Osteoblast (primary cell): Measurements from ENCODE around the gene LAMA4. TPM values are rescaled to one million over a fixed set of nuclear protein-coding genes. Genes with fewer than 3 reads are reported as not detected.

Experiments
- DNase-seq: peaks from one replicate; pipeline ENCODE4 v3.0.0; 2011; ENCODE audit warnings: low spot score, mixed read lengths; ENCODE audit not compliant: insufficient read length; ENCODE audit errors: missing footprints
- H2AFZ ChIP-seq: 2 replicates; pipeline ENCODE4 v1.6.0; 2011; ENCODE audit warnings: mild to moderate bottlenecking, low read length
- H3K27ac ChIP-seq: 2 replicates; pipeline ENCODE4 v1.5.1; 2011; ENCODE audit warnings: mild to moderate bottlenecking, low read depth, low read length, moderate library complexity
- H3K27me3 ChIP-seq: 2 replicates; pipeline ENCODE4 v1.6.0; 2012; ENCODE audit warnings: mild to moderate bottlenecking, control low read depth, inconsistent platforms, low read length, moderate library complexity; ENCODE audit not compliant: insufficient read depth
- H3K36me3 ChIP-seq: 2 replicates; pipeline ENCODE4 v1.5.1; 2011; ENCODE audit warnings: mild to moderate bottlenecking, low read length, control low read depth, moderate library complexity; ENCODE audit not compliant: insufficient read depth
- H3K4me1 ChIP-seq: 2 replicates; pipeline ENCODE4 v1.5.1; 2011; ENCODE audit warnings: mild to moderate bottlenecking, low read length, control low read depth, moderate library complexity; ENCODE audit not compliant: insufficient read depth
- H3K4me2 ChIP-seq: 2 replicates; pipeline ENCODE4 v1.6.0; 2011; ENCODE audit warnings: mild to moderate bottlenecking, low read length; ENCODE audit not compliant: insufficient read depth
- H3K4me3 ChIP-seq: fragments of 200-600 bp; sonication (generic); 3 replicates; pipeline ENCODE4 v1.5.1; 2012; ENCODE audit warnings: mild to moderate bottlenecking, low read length, inconsistent platforms; ENCODE audit not compliant: insufficient read depth
- H3K79me2 ChIP-seq: 2 replicates; pipeline ENCODE4 v1.6.0; 2012; ENCODE audit warnings: mild to moderate bottlenecking, low read length, control low read depth, inconsistent platforms; ENCODE audit not compliant: insufficient read depth
- H3K9me3 ChIP-seq: 2 replicates; pipeline ENCODE4 v1.5.1; 2011; ENCODE audit warnings: low read depth, low read length, control low read depth
- H4K20me1 ChIP-seq: 2 replicates; pipeline ENCODE4 v1.6.0; 2012; ENCODE audit warnings: mild to moderate bottlenecking, low read length, control low read depth; ENCODE audit not compliant: insufficient read depth
- total RNA-seq: library from RNA; depleted of rRNA; stranded (reverse); fragments of >200 nt; gene quantifications from 2 replicates; pipeline ENCODE4 v1.2.3, GENCODE V29; 2012
- TF ChIP-seq, protein P1 (sequence below): IDR thresholded peaks from 2 replicates; pipeline ENCODE4 v1.5.1; 2011; ENCODE audit warnings: mild to moderate bottlenecking, low read depth, low read length, moderate library complexity; ENCODE audit errors: extremely low read depth

Gene LAMA4
- total RNA-seq, 1 donor, result 260 TPM

- H3K36me3 ChIP-seq, result peaks cover 81% of the 10 kb centered on the region
- H3K27ac ChIP-seq, result no peak overlapping the region
- no peaks in the 10 kb centered on the region for H3K9me3 ChIP-seq
- H2AFZ ChIP-seq, result no peak overlapping the region
- H3K4me1 ChIP-seq, result peaks cover 4% of the 10 kb centered on the region
- TF ChIP-seq, protein P1, sequence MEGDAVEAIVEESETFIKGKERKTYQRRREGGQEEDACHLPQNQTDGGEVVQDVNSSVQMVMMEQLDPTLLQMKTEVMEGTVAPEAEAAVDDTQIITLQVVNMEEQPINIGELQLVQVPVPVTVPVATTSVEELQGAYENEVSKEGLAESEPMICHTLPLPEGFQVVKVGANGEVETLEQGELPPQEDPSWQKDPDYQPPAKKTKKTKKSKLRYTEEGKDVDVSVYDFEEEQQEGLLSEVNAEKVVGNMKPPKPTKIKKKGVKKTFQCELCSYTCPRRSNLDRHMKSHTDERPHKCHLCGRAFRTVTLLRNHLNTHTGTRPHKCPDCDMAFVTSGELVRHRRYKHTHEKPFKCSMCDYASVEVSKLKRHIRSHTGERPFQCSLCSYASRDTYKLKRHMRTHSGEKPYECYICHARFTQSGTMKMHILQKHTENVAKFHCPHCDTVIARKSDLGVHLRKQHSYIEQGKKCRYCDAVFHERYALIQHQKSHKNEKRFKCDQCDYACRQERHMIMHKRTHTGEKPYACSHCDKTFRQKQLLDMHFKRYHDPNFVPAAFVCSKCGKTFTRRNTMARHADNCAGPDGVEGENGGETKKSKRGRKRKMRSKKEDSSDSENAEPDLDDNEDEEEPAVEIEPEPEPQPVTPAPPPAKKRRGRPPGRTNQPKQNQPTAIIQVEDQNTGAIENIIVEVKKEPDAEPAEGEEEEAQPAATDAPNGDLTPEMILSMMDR, result no peak
- no peak for DNase-seq
- H3K4me2 ChIP-seq, result no peak overlapping the region
- no peaks in the 10 kb centered on the region for H3K27me3 ChIP-seq
- H3K79me2 ChIP-seq, result no peaks in the 10 kb centered on the region
- no peak overlapping the region for H3K4me3 ChIP-seq
- no peaks in the 10 kb centered on the region for H4K20me1 ChIP-seq
Observed at GRCh38 chr6:112179631-112180030, 74.7 kb downstream of the LAMA4 start.

DNA sequence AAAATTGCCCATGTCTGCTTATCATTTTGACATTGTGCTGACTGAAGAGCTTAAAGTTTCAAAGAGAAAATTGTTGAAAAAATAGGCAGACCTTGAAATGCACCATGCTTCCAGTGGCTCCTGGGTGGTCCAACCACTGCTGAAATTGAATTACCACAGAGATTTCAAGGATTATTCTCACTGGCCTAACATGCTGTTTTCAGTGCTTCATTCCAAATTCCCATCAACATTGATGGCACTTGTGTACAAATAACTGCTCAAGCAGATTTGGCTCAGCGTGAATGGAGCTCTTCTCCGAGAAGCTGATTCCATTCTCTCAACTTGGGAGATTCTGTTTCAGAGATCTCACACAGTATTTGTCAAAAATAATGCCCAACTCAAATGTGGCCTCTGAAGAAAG is 75.5 kb downstream of the LAMA4 start:
- Histone ChIP-seq H3K9me3 (no peaks in the 10 kb centered on the region), H2AFZ (no peak overlapping the region), H3K36me3 (peaks cover 82% of the 10 kb centered on the region), H3K4me1 (peaks cover 4% of the 10 kb centered on the region), H3K27me3 (no peaks in the 10 kb centered on the region), H4K20me1 (no peaks in the 10 kb centered on the region), H3K79me2 (no peaks in the 10 kb centered on the region), H3K27ac (no peak overlapping the region), H3K4me2 (no peak overlapping the region), H3K4me3 (no peak overlapping the region)
- DNase-seq, result no peak
- TF ChIP-seq, protein P1, result no peak

GRCh38 chr6:112177092-112177491 is 77.3 kb downstream of the LAMA4 start:
- no peaks in the 10 kb centered on the region for H3K79me2 ChIP-seq
- peaks cover 4% of the 10 kb centered on the region for H3K4me1 ChIP-seq
- no peak overlapping the region for H3K4me2 ChIP-seq
- H3K27me3 ChIP-seq, result no peaks in the 10 kb centered on the region
- no peak overlapping the region for H3K27ac ChIP-seq
- DNase-seq, result no peak
- no peaks in the 10 kb centered on the region for H3K9me3 ChIP-seq
- no peak overlapping the region for H3K4me3 ChIP-seq
- H4K20me1 ChIP-seq, result no peaks in the 10 kb centered on the region
- H3K36me3 ChIP-seq, result peaks cover 87% of the 10 kb centered on the region
- H2AFZ ChIP-seq, result no peak overlapping the region
- TF ChIP-seq, protein P1, result no peak

- H3K9me3 ChIP-seq, result no peaks in the 10 kb centered on the region
- no peak overlapping the region for H2AFZ ChIP-seq
- H3K4me3 ChIP-seq, result no peak overlapping the region
- TF ChIP-seq, protein P1, result no peak
- H4K20me1 ChIP-seq, result no peaks in the 10 kb centered on the region
- H3K36me3 ChIP-seq, result peaks cover 91% of the 10 kb centered on the region
- no peaks in the 10 kb centered on the region for H3K27me3 ChIP-seq
- no peaks in the 10 kb centered on the region for H3K79me2 ChIP-seq
- H3K4me2 ChIP-seq, result no peak overlapping the region
- DNase-seq, result no peak
- no peak overlapping the region for H3K27ac ChIP-seq
- peaks cover 4% of the 10 kb centered on the region for H3K4me1 ChIP-seq
Observed at GRCh38 chr6:112176175-112176574, 78.2 kb downstream of the LAMA4 start.
